Measurements from ENCODE around the gene FXR2. TPM values are rescaled to one million over a fixed set of nuclear protein-coding genes. Genes with fewer than 3 reads are reported as not detected.

Gene FXR2
- total and polyA plus RNA-seq, 10 of the 15 experiments (the other 5 are each of a cell fraction or from before 2014, with no cell fraction given), result 1.6 to 33.3 (median 22.0) TPM

GRCh38 chr17:7561028-7561575 lies 53.6 kb downstream of the FXR2 start (continued):
- TF ChIP-seq E4F1 (IDR thresholded peaks at IDR 0.05; ENCODE audit: borderline replicate concordance, partially characterized antibody) (no peak), ZNF217 (IDR thresholded peaks at IDR 0.05) (no peak), TBL1XR1 (IDR thresholded peaks at IDR 0.05; ENCODE audit: low read depth, low read length) (no peak), SUPT20H (IDR thresholded peaks at IDR 0.05; ENCODE audit: borderline replicate concordance, control insufficient read depth, low read depth, low read length) (no peak), SREBF2 (IDR thresholded peaks at IDR 0.05; ENCODE audit: low read length) (0 out of 2 replicates have a peak, but pooled peaks have one; percentile 12), KAT2A (conservative IDR thresholded peaks at IDR 0.05; ENCODE audit: control insufficient read depth, low read depth, low read length) (no peak), SUZ12 (IDR thresholded peaks at IDR 0.05; ENCODE audit: unreplicated experiment) (no peak), BCL3 (IDR thresholded peaks at IDR 0.05; ENCODE audit: borderline replicate concordance, insufficient read depth, low read depth, low read length, poor library complexity, severe bottlenecking) (no peak), CTCF (IDR thresholded peaks at IDR 0.05 in 2 of 3, conservative IDR thresholded peaks at IDR 0.05 in 1 of 3; ENCODE audit: control insufficient read depth in 2 of 3, extremely low read depth in 1 of 3, insufficient read depth in 1 of 3, low read depth in 3 of 3, low read length in 3 of 3) (peak; percentile 93 to 99 (median 93); a peak in 5 of 6 replicates), ASH2L (IDR thresholded peaks at IDR 0.05; ENCODE audit: borderline replicate concordance, low read depth) (no peak), POU2F2 (IDR thresholded peaks at IDR 0.05; ENCODE audit: borderline replicate concordance, low read depth, low read length) (no peak), RB1 (IDR thresholded peaks at IDR 0.05; ENCODE audit: borderline replicate concordance) (no peak), POLR2A (IDR thresholded peaks at IDR 0.05; ENCODE audit: low read depth, low read length) (no peak), MEF2A (IDR thresholded peaks at IDR 0.05; ENCODE audit: insufficient read depth, low read depth, low read length) (no peak), SRF (IDR thresholded peaks at IDR 0.05; ENCODE audit: low read depth in 2 of 2, low read length in 2 of 2) (no peak), REST (IDR thresholded peaks at IDR 0.05; ENCODE audit: low read depth, low read length) (no peak), TAF1 (IDR thresholded peaks at IDR 0.05; ENCODE audit: borderline replicate concordance, low read depth, low read length) (no peak)
